Neutrophil (primary cell): Measurements from ENCODE around the gene ZSWIM3.

Experiments used
- H3K27ac ChIP-seq: fragments of 200-600 bp; sonication (generic); 2 replicates; pipeline ENCODE4 v1.5.1; 2016; ENCODE audit warnings: mild to moderate bottlenecking, moderate library complexity
- H3K27me3 ChIP-seq: fragments of 200-600 bp; sonication (generic); 2 replicates; pipeline ENCODE4 v1.6.0; 2016; ENCODE audit warnings: mild to moderate bottlenecking
- H3K36me3 ChIP-seq: fragments of 200-600 bp; sonication (generic); 2 replicates; pipeline ENCODE4 v1.5.1; 2017
- H3K4me1 ChIP-seq, 2 experiments: fragments of 200-600 bp in 1 of 2; sonication (generic) in 1 of 2; 1 replicate in 1 of 2; 2 replicates in 1 of 2; pipeline versions ENCODE4 v1.5.1 to v1.6.1; 2013 to 2016; ENCODE audit warnings: low read depth in 1 of 2, low read length in 1 of 2, mild to moderate bottlenecking in 1 of 2, moderate library complexity in 1 of 2; ENCODE audit not compliant: control insufficient read depth in 1 of 2, insufficient read depth in 1 of 2
- H3K4me3 ChIP-seq, 2 experiments: fragments of 200-600 bp in 1 of 2; sonication (generic) in 1 of 2; 1 replicate in 1 of 2; 2 replicates in 1 of 2; pipeline ENCODE4 v1.5.1; 2013 to 2016; ENCODE audit warnings: low read depth in 1 of 2, low read length in 1 of 2, mild to moderate bottlenecking in 1 of 2, moderate library complexity in 1 of 2
- H3K9me3 ChIP-seq: fragments of 200-600 bp; sonication (generic); 2 replicates; pipeline ENCODE4 v1.5.1; 2016
- TF ChIP-seq, protein P1 (sequence below): fragments of 200-600 bp; sonication (generic); IDR thresholded peaks from 2 replicates; pipeline ENCODE4 v1.5.1; 2016; ENCODE audit warnings: antibody characterized with exemption

Gene ZSWIM3

DNA sequence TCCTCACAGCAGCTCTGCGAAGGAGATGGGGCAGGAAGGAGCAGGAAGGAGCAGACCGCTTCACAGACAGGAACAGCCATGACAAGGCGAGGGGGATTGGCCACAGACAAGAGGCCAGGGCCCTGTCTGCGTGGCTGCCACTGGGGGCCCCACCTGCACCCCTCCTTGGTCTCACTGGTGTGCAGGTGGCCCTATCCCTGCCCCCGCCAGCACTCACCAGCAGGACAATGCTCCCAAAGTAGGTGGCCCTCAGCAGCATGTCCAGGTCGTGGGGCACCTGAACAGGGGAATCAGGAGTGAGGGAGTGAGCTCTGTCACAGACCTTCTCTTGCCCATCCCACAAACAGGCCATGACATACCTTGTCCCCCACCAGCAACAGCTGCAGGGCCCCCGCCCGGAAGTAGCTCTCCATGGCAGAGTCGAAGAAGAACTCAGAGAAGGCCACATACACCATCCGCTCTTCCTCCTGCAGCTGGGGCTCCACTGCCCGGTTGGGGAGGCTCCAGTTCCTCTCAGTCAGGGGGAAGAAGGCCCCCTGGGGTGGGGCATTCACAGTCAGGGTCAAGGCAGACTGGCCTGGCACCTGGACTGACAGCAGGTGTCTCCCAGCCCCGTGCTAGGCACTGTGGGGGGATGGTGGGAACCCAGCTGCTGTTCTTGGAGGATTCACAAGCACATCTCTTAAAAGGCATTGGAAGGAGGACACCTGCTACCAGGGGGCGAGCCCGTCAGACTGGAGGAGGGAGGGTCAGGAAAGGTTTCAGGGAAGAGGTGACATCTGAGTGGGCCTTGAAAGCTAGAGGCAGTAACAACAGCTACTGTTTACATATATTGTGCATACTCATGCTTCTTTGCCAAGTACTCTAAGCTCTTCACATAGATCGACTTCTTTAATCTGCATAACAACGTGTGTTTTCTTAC is 47.4 kb downstream of the ZSWIM3 start:
- Histone ChIP-seq H3K9me3 (no peaks in the 10 kb centered on the region), H3K4me3 (no peak overlapping the region), H3K4me1 (peaks cover 2 to 11% of the 10 kb centered on the region in 2 experiments), H3K27me3 (no peaks in the 10 kb centered on the region), H3K27ac (no peak overlapping the region), H3K36me3 (peaks cover 3% of the 10 kb centered on the region)
- TF ChIP-seq, protein P1, sequence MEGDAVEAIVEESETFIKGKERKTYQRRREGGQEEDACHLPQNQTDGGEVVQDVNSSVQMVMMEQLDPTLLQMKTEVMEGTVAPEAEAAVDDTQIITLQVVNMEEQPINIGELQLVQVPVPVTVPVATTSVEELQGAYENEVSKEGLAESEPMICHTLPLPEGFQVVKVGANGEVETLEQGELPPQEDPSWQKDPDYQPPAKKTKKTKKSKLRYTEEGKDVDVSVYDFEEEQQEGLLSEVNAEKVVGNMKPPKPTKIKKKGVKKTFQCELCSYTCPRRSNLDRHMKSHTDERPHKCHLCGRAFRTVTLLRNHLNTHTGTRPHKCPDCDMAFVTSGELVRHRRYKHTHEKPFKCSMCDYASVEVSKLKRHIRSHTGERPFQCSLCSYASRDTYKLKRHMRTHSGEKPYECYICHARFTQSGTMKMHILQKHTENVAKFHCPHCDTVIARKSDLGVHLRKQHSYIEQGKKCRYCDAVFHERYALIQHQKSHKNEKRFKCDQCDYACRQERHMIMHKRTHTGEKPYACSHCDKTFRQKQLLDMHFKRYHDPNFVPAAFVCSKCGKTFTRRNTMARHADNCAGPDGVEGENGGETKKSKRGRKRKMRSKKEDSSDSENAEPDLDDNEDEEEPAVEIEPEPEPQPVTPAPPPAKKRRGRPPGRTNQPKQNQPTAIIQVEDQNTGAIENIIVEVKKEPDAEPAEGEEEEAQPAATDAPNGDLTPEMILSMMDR: no peak

DNA sequence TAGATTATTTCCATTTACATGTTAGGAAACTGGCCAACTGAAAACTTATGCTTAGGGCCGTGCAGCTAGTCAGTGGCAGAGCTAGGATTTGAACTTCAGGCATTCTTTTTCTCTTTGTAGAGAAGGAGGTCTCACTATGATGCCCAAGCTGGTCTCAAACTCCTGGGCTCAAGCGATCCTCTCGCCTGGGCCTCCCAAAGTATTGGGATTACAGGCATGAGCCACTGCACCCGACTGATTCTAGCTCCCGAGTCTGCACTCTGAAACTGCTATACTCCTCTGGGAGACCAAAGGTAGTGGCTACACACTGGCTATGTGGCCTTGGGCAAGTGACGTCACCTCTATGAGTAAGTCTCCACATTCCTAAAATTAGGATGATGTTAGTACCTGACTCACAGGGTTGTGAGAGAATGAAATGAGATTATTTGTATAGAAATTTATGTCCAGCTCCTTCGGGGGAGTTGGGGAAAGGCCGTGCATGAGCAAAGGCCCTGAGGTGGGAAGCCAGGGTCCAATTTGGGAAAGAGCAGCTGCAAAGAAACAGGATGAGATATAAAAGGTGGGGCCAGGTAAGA is 48.2 kb downstream of the ZSWIM3 start:
- H3K4me1 ChIP-seq: peaks cover 9 to 17% of the 10 kb centered on the region in 2 experiments
- peaks cover 3% of the 10 kb centered on the region for H3K36me3 ChIP-seq
- H3K9me3 ChIP-seq: no peaks in the 10 kb centered on the region
- H3K27me3 ChIP-seq: no peaks in the 10 kb centered on the region
- no peak overlapping the region for H3K27ac ChIP-seq
- H3K4me3 ChIP-seq: no peak overlapping the region
- TF ChIP-seq, protein P1: no peak

DNA sequence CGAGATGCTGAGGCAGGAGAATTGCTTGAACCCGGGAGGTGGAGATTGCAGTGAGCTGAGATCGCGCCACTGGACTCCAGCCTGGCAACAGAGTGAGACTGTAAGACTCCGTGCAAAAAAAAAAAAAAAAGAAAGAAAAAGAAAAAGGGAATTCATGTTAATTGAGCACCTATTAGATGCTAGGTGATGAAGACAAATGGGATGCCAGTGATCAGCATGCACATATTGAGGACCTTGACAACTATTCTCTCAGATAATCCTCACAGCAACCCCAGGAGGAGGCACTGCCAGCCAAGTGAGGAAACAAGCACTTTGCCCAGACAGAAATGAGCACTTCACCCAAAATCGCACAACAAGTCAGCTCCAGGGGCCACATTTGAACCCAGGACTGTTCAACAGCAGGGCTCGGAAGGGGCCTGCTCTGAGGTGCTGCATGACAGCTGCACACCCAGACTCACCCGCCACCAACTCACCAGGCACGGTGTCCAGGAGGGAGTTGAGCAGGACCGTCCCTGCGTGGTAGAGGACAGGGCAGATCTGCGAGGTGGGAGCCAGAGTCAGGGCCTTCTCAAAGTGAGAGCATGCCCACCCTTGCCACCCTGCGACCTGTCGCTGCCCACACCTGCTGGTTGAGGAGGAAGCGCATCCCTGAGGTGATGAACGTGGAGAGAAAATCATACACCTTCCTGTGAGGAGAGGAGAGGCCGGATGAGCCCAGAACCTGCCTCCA is 50.0 kb downstream of the ZSWIM3 start:
- TF ChIP-seq, protein P1: no peak
- Histone ChIP-seq H3K27me3 (peaks cover 13% of the 10 kb centered on the region), H3K36me3 (peaks cover 3% of the 10 kb centered on the region), H3K27ac (no peak overlapping the region), H3K4me3 (no peak overlapping the region), H3K4me1 (peaks cover 27 to 35% of the 10 kb centered on the region in 2 experiments), H3K9me3 (no peaks in the 10 kb centered on the region)

DNA sequence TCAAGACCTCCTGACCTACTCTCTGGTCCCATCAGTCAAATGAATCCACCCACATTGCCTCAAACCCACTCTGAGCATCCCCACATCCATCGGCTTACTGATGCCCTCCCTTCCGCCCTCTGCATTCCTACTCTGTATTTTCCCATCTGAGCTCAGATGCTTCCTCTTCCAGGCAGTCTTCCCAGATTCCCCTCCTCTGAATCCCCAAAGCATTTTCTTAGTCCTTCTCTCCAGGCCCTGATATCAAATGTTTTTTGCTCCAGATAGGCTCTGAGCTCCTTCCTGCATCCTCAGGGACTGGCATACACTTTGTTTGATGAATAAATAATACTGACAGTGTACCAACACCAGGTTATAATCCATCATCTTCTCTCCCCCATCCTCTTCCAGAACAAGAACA is 50.7 kb downstream of the ZSWIM3 start:
- TF ChIP-seq, protein P1: no peak
- H3K9me3 ChIP-seq: no peaks in the 10 kb centered on the region
- H3K36me3 ChIP-seq: peaks cover 3% of the 10 kb centered on the region
- H3K27me3 ChIP-seq: peaks cover 20% of the 10 kb centered on the region
- no peak overlapping the region for H3K4me3 ChIP-seq
- H3K27ac ChIP-seq: no peak overlapping the region
- H3K4me1 ChIP-seq: peaks cover 28 to 35% of the 10 kb centered on the region in 2 experiments

DNA sequence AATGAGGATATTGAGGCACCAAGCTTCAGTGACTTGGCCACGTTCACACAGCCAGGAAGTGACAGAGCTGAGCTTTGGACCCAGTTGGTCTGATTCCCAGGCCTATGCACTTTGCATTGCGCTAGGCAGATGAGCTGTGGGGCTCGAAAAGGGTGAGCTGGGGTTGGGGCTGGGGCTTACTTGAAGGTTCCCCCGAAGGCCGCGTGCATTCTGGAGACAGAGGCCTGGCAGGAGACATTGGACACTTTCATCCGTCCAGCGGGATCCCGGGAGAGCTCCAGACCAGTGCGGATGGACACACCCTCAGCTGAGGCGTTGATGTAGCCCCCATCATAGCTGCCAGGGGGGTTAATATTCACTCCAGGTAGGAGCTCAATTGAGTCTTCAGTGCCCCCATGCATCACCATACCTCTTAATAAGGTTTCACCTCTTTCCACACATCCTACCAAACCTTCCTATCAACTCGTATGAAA is 52.0 kb downstream of the ZSWIM3 start:
- Histone ChIP-seq H3K4me3 (no peak overlapping the region), H3K36me3 (peaks cover 3% of the 10 kb centered on the region), H3K9me3 (no peaks in the 10 kb centered on the region), H3K27ac (peak overlapping the region; percentile 57), H3K4me1 (peaks cover 34 to 40% of the 10 kb centered on the region in 2 experiments), H3K27me3 (peaks cover 21% of the 10 kb centered on the region)
- TF ChIP-seq, protein P1: no peak
